Heart left ventricle (tissue), 16 donors: ENCODE results near the gene RPS6KA6. TPM values are rescaled to one million over a fixed set of nuclear protein-coding genes. Genes with fewer than 3 reads are reported as not detected.

Experiments
- ATAC-seq, 4 donors: fragments of 200-7000 bp; cut with Tn5 transposase; one replicate each; pipeline ENCODE4 v1.9.1; 2020 to 2022; ENCODE audit warnings: moderate library complexity in 4 of 4, mild to moderate bottlenecking in 3 of 4, moderate number of reproducible peaks in 1 of 4
- DNase-seq, 5 donors: peaks; one replicate each; pipeline ENCODE4 v3.0.0-alpha.2; 2020
- H3K27ac ChIP-seq, 12 donors: fragments of 200-600 bp; sonication (generic) in 4 of 12; one replicate each; pipeline versions ENCODE4 v1.5.0 to v1.8.0; 2016 to 2022; ENCODE audit warnings: mild to moderate bottlenecking in 2 of 12
- H3K27me3 ChIP-seq, 9 donors: fragments of 200-600 bp; sonication (generic) in 2 of 9; one replicate each; pipeline versions ENCODE4 v1.5.1 to v1.8.0; 2016 to 2022; ENCODE audit warnings: mild to moderate bottlenecking in 3 of 9
- H3K36me3 ChIP-seq, 9 donors: fragments of 200-600 bp; sonication (generic) in 2 of 9; one replicate each; pipeline versions ENCODE4 v1.5.0 to v1.8.0; 2018 to 2022; ENCODE audit warnings: mild to moderate bottlenecking in 2 of 9
- H3K4me1 ChIP-seq, 12 donors: fragments of 200-600 bp; sonication (generic) in 4 of 12; one replicate each; pipeline versions ENCODE4 v1.5.0 to v1.8.0; 2016 to 2022; ENCODE audit warnings: mild to moderate bottlenecking in 3 of 12
- H3K4me3 ChIP-seq, 12 donors: fragments of 200-600 bp; sonication (generic) in 4 of 12; one replicate each; pipeline versions ENCODE4 v1.5.0 to v1.8.0; 2017 to 2022; ENCODE audit warnings: mild to moderate bottlenecking in 9 of 12, moderate library complexity in 4 of 12
- H3K9me3 ChIP-seq, 12 donors: fragments of 200-600 bp; sonication (generic) in 4 of 12; one replicate each; pipeline versions ENCODE4 v1.5.0 to v1.8.0; 2016 to 2022; ENCODE audit warnings: mild to moderate bottlenecking in 1 of 12
- CTCF ChIP-seq, 12 donors: fragments of 200-600 bp; sonication (generic) in 4 of 12; IDR thresholded peaks; one replicate each; pipeline versions ENCODE4 v1.5.0 to v1.8.0; 2018 to 2022; ENCODE audit warnings: antibody characterized with exemption in 12 of 12, mild to moderate bottlenecking in 5 of 12
- POLR2A ChIP-seq, 2 donors: fragments of 450-650 bp; IDR thresholded peaks; one replicate each; pipeline ENCODE4 v1.6.1; 2017; ENCODE audit warnings: antibody characterized with exemption in 2 of 2, mild to moderate bottlenecking in 2 of 2, moderate library complexity in 2 of 2
- WGBS, 4 donors: extraction: QIAGEN DNeasy Blood & Tissue Kit in 2 of 4; methylation state at CpG; one replicate each; pipeline versions ENCODE4 v1.1.5 to v1.1.7; 2013 to 2018; 5-methylcytosine and 5-hydroxymethylcytosine counted together
- intact Hi-C, 10 donors: fragments of 100-400 bp; cut with DNase I; formaldehyde crosslinking; loops; one replicate each; pipeline versions ENCODE4 v1.11.1 to v1.14.2; 2022
- polyA plus RNA-seq, 2 donors: library from polyadenylated mRNA; stranded (reverse); fragments of 200-250 nt; gene quantifications; one replicate each; pipeline ENCODE4 v1.2.3, GENCODE V29; 2013
- total RNA-seq, 9 donors: library from RNA; depleted of rRNA in 2 of 9; stranded (reverse); fragments of >200 nt in 2 of 9; fragmentation: NEBNext Ultra II Directional in 3 of 9; extraction: Animal tissue kit (Norgen Biotek cat#: 25700) in 3 of 9; gene quantifications; one replicate each; pipeline versions ENCODE4 v1.1.0 to v1.2.4, GENCODE V29; 2016 to 2023
- donor health status: ischemic (EF 13 %, LVEDD 7.1; RV severe dilation, severe dysfunction).
- donor health status: healthy with polysubstance abuse.
- donor health status: DM: no; HTN: yes; CAD: no.
- donor health status: DM: no; HTN: no; CAD: no.
- donor health status: ischemic (EF 25% LVEDD 6.9; RV normal size, moderate dysfunction).
- donor health status: ischemic (EF 25% LVEDD 5.7; RV mildly dilated, moderate dysfunction).
- donor health status: healthy.
- donor health status: DM: yes; HTN: yes; CAD: no.
- donor health status: ischemic (EF 35%, LVEDD 5.7; RV mildly dilated, moderate dysfunction).
- donor health status: nonischemic (EF 11% LVEDD 7.7; RV severe dilation, severe dysfunction).
- donor health status: DM: yes; HTN: yes; CAD: no.
- donor health status: PGD.
- donor health status: ischemic (EF 29% LVEDD 5.4; RV normal size, mild dysfunction).
- donor health status: nonischemic (EF 23%, LVEDD 6.1; RV moderate dilation, normal function).

Gene RPS6KA6
- total and polyA plus RNA-seq, 11 donors: 0.04 to 0.75 (median 0.48) TPM

DNA sequence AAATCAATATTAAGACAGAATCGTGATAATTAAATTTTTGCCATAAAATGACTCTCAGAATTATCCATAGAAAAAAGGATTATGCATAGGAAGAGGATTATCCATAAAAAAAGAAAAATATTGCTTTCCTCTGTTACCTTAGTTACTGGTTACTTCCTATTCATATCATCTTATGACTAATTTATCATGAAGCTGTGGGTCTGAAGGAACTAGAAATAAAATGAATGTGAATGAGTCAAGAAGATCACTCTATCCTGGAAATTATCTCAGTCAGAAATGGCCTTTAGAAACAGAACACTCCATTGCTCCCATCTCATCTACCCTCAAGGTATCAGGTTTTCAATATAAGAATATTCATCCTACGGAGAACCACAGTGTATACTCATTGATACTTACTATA is 19.4 kb downstream of the RPS6KA6 start:
- intact Hi-C loops: no loop called here
- Histone ChIP-seq H3K4me1 (no peaks in the 10 kb centered on the region), H3K27ac (no peak overlapping the region), H3K27me3 (no peaks in the 10 kb centered on the region), H3K36me3 (no peaks in the 10 kb centered on the region), H3K9me3 (no peaks in the 10 kb centered on the region), H3K4me3 (no peak overlapping the region)
- TF ChIP-seq POLR2A (IDR thresholded peaks at IDR 0.05) (no peak), CTCF (IDR thresholded peaks at IDR 0.05) (no peak)
- no peak for ATAC-seq
- 67 to 95% (median 81%) methylated on average over 2 of the region's 2 CpGs for WGBS, 4 donors
- DNase-seq: no peak

- Histone ChIP-seq H3K4me3 (no peak overlapping the region), H3K27me3 (no peaks in the 10 kb centered on the region), H3K9me3 (no peaks in the 10 kb centered on the region), H3K4me1 (no peaks in the 10 kb centered on the region), H3K27ac (no peak overlapping the region), H3K36me3 (no peaks in the 10 kb centered on the region)
- TF ChIP-seq POLR2A (IDR thresholded peaks at IDR 0.05) (no peak), CTCF (IDR thresholded peaks at IDR 0.05) (no peak)
- DNase-seq (no peak), ATAC-seq (no peak)
- intact Hi-C loops: no loop called here
- WGBS, 4 donors: 41 to 61% (median 49%) methylated on average over 2 of the region's 2 CpGs
Measured at GRCh38 chrX:84168095-84168494, 19.9 kb downstream of the RPS6KA6 start.

DNA sequence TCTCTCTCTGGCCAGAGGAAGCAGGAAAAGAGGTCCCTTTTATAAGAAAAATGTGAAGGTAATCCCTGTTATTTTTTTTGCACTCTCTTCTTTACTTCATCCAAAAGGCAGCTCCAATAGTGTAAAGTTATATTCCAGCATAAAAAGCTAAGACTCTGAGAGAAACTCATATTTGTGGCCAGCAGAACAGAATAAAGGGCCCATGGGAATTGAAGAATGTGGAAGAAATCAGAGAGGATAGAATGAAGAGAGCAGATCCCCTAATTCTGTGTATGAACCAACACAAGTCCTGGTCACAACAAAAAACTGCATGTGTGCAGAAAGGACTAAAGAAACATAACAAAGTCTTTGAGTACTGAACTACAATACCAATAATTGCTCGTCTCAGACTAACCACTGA is 22.3 kb downstream of the RPS6KA6 start:
- no peak overlapping the region for H3K27ac ChIP-seq
- H3K9me3 ChIP-seq: no peaks in the 10 kb centered on the region
- WGBS, 4 donors: 35 to 84% (median 50%) methylated on average over 1 of the region's 1 CpG
- peak overlapping the region in 1 of 12 donors; percentile 19 for H3K4me3 ChIP-seq
- no peaks in the 10 kb centered on the region for H3K36me3 ChIP-seq
- intact Hi-C loops: no loop called here
- ATAC-seq: no peak
- TF ChIP-seq POLR2A (IDR thresholded peaks at IDR 0.05) (no peak), CTCF (IDR thresholded peaks at IDR 0.05) (no peak)
- H3K27me3 ChIP-seq: no peaks in the 10 kb centered on the region
- no peak for DNase-seq
- no peaks in the 10 kb centered on the region for H3K4me1 ChIP-seq

DNA sequence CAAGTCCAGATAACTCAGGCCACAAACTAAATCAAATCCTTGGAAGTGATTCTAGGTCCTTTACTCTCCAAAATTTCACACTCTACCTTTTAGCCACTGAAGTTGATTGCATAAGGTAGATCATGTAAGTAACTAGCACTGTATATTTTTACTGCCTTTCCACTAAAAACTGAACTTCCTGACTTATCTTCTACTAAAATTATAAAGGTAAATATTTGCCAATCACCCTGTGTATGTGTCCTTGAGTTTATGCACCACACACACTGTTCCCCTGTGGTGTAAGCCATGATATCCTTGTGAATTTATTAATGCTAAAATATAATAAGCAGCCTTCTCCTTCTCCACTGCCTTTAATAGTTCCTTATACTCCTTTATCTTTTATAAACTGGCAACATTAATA is 25.6 kb downstream of the RPS6KA6 start:
- Histone ChIP-seq H3K4me1 (no peaks in the 10 kb centered on the region), H3K9me3 (no peaks in the 10 kb centered on the region), H3K4me3 (no peak overlapping the region), H3K27ac (no peak overlapping the region), H3K27me3 (peaks cover 0 to 4% (median 0%) of the 10 kb centered on the region in 9 donors), H3K36me3 (no peaks in the 10 kb centered on the region)
- ATAC-seq: no peak
- intact Hi-C loops: no loop called here
- no peak for DNase-seq
- TF ChIP-seq CTCF (IDR thresholded peaks at IDR 0.05) (no peak), POLR2A (IDR thresholded peaks at IDR 0.05) (no peak)
